ENCODE measurements around the gene SEC31B. TPM values are rescaled to one million over a fixed set of nuclear protein-coding genes. Genes with fewer than 3 reads are reported as not detected.

SEC31B gene
- total RNA-seq, 1 experiment from 2014 or later, result 6.3 TPM

DNA sequence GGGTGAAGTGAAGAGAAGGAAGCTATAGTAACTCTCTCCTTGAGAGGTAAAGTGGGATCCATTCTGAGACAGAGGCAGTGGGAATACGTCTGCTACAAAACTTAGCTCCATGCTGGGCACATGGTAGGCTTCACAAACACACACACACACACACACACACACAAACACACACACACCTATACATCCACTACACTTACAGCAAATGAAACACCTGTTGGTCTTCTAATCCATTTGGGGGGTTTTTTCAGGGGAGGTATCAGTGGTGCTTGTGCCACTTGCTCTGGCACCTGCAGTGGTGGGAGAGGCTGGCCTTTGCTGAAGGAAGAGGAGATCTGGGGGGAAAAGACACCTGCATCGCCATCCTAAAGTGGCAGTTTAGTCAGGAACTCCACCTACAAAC is 14.5 kb downstream of the SEC31B start:
- H3K4me3 Mint-ChIP-seq, result no peak overlapping the region
- Histone ChIP-seq H3K4me2 (ENCODE audit: insufficient read depth, insufficient read length, low read length) (no peak overlapping the region), H3K18ac (ENCODE audit: insufficient read length, low read depth, low read length) (no peak overlapping the region), H2BK120ac (ENCODE audit: low read depth, low read length, poor library complexity, severe bottlenecking) (no peak overlapping the region), H2BK12ac (ENCODE audit: insufficient read length, low read depth, low read length) (no peak overlapping the region), H3T11ph (ENCODE audit: low read length) (no peak overlapping the region), H3K9me3 (ENCODE audit: control insufficient read depth, low read depth, low read length) (no peaks in the 10 kb centered on the region), H3K4ac (ENCODE audit: low read depth, low read length) (no peak overlapping the region), H3K56ac (ENCODE audit: insufficient read length, low read depth, low read length) (no peak overlapping the region), H3K4me1 (ENCODE audit: insufficient read depth, low read length) (no peaks in the 10 kb centered on the region), H3K14ac (ENCODE audit: insufficient read depth, low read length) (no peak overlapping the region), H3K79me2 (ENCODE audit: insufficient read depth, low read length) (no peaks in the 10 kb centered on the region), H2BK5ac (ENCODE audit: insufficient read length, low read length) (no peak overlapping the region), H2BK20ac (ENCODE audit: low read depth, low read length, poor library complexity, severe bottlenecking) (no peak overlapping the region), H4K91ac (ENCODE audit: insufficient read length, low read depth, low read length) (no peak overlapping the region), H2AK5ac (ENCODE audit: insufficient read length, low read length) (no peak overlapping the region), H2BK15ac (ENCODE audit: low read depth, low read length) (no peak overlapping the region), H3K27ac (ENCODE audit: insufficient read length, low read depth, low read length) (no peak overlapping the region), H3K27me3 (ENCODE audit: insufficient read depth, low read length) (no peaks in the 10 kb centered on the region), H4K20me1 (ENCODE audit: control insufficient read depth, insufficient read depth, insufficient read length) (no peaks in the 10 kb centered on the region), H3K9ac (ENCODE audit: extremely low read depth, insufficient read length, low read length) (no peak overlapping the region), H4K5ac (ENCODE audit: insufficient read length, low read depth, low read length) (no peak overlapping the region), H3K23ac (ENCODE audit: insufficient read length, low read depth, low read length) (no peak overlapping the region), H3K79me1 (ENCODE audit: insufficient read depth, low read depth, low read length, poor library complexity, severe bottlenecking) (no peaks in the 10 kb centered on the region), H4K8ac (replicated peaks; ENCODE audit: insufficient read length, low read depth, low read length) (no peak overlapping the region), H3K23me2 (ENCODE audit: insufficient read length, low read depth, low read length, poor library complexity, severe bottlenecking) (no peaks in the 10 kb centered on the region), H2AFZ (ENCODE audit: low read length) (no peak overlapping the region)
- peaks cover 0 to 11% (median 0%) of the 10 kb centered on the region in 3 experiments; a peak in 2 of 7 replicates for H3K36me3 Mint-ChIP-seq (ENCODE audit: insufficient read depth in 1 of 3, low read depth in 3 of 3)
- H3K27ac Mint-ChIP-seq, result no peak overlapping the region
- H3K27me3 Mint-ChIP-seq (ENCODE audit: low read depth), result peaks cover 63% of the 10 kb centered on the region
- no peaks in the 10 kb centered on the region for H3K9me3 Mint-ChIP-seq
- TF ChIP-seq, protein P1, sequence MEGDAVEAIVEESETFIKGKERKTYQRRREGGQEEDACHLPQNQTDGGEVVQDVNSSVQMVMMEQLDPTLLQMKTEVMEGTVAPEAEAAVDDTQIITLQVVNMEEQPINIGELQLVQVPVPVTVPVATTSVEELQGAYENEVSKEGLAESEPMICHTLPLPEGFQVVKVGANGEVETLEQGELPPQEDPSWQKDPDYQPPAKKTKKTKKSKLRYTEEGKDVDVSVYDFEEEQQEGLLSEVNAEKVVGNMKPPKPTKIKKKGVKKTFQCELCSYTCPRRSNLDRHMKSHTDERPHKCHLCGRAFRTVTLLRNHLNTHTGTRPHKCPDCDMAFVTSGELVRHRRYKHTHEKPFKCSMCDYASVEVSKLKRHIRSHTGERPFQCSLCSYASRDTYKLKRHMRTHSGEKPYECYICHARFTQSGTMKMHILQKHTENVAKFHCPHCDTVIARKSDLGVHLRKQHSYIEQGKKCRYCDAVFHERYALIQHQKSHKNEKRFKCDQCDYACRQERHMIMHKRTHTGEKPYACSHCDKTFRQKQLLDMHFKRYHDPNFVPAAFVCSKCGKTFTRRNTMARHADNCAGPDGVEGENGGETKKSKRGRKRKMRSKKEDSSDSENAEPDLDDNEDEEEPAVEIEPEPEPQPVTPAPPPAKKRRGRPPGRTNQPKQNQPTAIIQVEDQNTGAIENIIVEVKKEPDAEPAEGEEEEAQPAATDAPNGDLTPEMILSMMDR (conservative IDR thresholded peaks at IDR 0.05), result no peak
- no peak for DNase-seq
- H3K4me1 Mint-ChIP-seq, result peaks cover 2% of the 10 kb centered on the region in 2 experiments; a peak in 2 of 4 replicates
- no CpG with 5 or more reads among the region's 2 CpGs for WGBS (ENCODE audit: extremely low coverage, insufficient read length, low lambda C conversion rate)
